ENCODE data around the gene PILRA. TPM values are rescaled to one million over a fixed set of nuclear protein-coding genes. Genes with fewer than 3 reads are reported as not detected.

The PILRA gene
- total and polyA plus RNA-seq, 2 of the 13 experiments (the other 11 are each of a cell fraction or from before 2014, with no cell fraction given), result 0.13 to 1.3 TPM

- TF ChIP-seq ZNF142 (CRISPR knock-in tag; IDR thresholded peaks at IDR 0.05), result peak; percentile 87; the same call in 1 of the 2 replicates
- TF ChIP-seq ZFY (CRISPR knock-in tag; IDR thresholded peaks at IDR 0.05), result peak; percentile 95
- TF ChIP-seq DBP (CRISPR knock-in tag; IDR thresholded peaks at IDR 0.05; ENCODE audit: not compliant biosample characterization), result peak; percentile 55
- TF ChIP-seq ZBTB10 (CRISPR knock-in tag; IDR thresholded peaks at IDR 0.05; ENCODE audit: borderline replicate concordance), result peak; percentile 55; the same call in 1 of the 2 replicates
- 0 out of 2 replicates have a peak, but pooled peaks have one; percentile 45 for TF ChIP-seq ISL2 (CRISPR knock-in tag; IDR thresholded peaks at IDR 0.05)
- peak; percentile 79 for TF ChIP-seq ATF7-NPFF (CRISPR knock-in tag; IDR thresholded peaks at IDR 0.05; ENCODE audit: low read depth)
- TF ChIP-seq KLF16 (CRISPR knock-in tag; IDR thresholded peaks at IDR 0.05), result peak in 1 of 2 experiments; percentile 81; a peak in 2 of 4 replicates
- TF ChIP-seq GABPA (IDR thresholded peaks at IDR 0.05; ENCODE audit: low read depth, low read length), result peak; percentile 41; the same call in 1 of the 2 replicates
- peak; percentile 82 for TF ChIP-seq GABPA (CRISPR knock-in tag; IDR thresholded peaks at IDR 0.05; ENCODE audit: low read depth)
- TF ChIP-seq ZNF432 (CRISPR knock-in tag; IDR thresholded peaks at IDR 0.05; ENCODE audit: borderline replicate concordance), result 0 out of 2 replicates have a peak, but pooled peaks have one; percentile 34
- peak; percentile 58; the same call in 1 of the 2 replicates for TF ChIP-seq REPIN1 (CRISPR knock-in tag; IDR thresholded peaks at IDR 0.05; ENCODE audit: borderline replicate concordance, low read depth)
- TF ChIP-seq GLI4 (CRISPR knock-in tag; IDR thresholded peaks at IDR 0.05; ENCODE audit: borderline replicate concordance), result 0 out of 2 replicates have a peak, but pooled peaks have one; percentile 31
- TF ChIP-seq NCOR1 (IDR thresholded peaks at IDR 0.05; ENCODE audit: borderline replicate concordance, low read length), result peak; percentile 31; the same call in 1 of the 2 replicates
- TF ChIP-seq TGIF2 (CRISPR knock-in tag; IDR thresholded peaks at IDR 0.05), result 0 out of 2 replicates have a peak, but pooled peaks have one; percentile 33
- TF ChIP-seq DNMT1 (CRISPR knock-in tag; IDR thresholded peaks at IDR 0.05), result 0 out of 2 replicates have a peak, but pooled peaks have one; percentile 70
- 0 out of 2 replicates have a peak, but pooled peaks have one; percentile 19 for TF ChIP-seq HIC2 (CRISPR knock-in tag; IDR thresholded peaks at IDR 0.05; ENCODE audit: low read depth)
Observed at GRCh38 chr7:100335566-100336466, 37.5 kb upstream of the PILRA start (continued).

Data from HepG2 (cell line).